HG02870 (cell line): ENCODE results near the gene CCR9.

ENCODE experiments used
- ATAC-seq: cut with Tn5 transposase; IDR thresholded peaks from one replicate; pipeline ENCODE4 v1.9.1; 2021; ENCODE audit warnings: mild to moderate bottlenecking, moderate library complexity; ENCODE audit not compliant: unreplicated experiment

Gene CCR9

DNA sequence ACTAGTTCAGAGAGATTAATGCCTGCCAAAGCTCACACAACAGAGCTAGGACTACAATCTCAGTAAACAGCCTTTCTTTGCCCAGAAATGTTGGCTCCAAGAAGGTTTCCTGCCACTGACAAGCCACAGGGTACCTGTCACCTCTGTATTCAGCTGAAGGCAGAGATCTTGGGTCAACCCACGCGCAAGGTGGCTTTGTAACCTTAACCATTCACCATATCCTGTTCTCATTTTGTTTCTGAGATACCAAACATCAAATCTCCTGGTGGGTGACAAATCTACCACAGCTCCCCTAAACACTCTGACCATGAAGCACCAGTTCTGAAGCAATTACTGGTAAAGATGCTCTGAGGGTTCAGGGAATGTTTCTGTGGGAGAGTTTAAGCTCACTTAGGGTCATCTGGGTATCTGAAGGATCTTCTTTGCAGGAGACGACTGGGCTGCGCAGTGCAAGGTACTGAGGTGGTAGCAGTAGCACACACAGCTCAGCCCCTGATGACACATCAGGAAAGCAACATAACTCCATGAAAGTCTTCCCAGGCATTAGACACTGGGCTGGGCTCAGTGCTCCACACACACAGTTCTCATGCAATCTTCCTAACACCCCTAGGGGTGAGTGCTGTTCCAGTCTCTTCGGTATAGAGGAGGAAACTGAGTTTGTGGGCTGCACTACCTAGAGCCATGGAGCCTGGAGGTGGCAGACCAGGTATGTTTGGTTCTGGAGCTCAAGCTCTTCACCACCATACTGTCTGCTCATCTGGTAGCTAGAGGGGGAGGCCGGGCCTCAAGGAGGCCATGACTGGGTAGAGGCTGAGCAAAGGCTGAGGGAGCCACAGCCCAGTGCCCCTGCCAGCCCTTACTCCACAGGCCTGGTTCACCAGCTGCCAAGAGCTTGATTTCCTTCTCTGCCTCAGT lies 64.6 kb downstream of the CCR9 start:
- ATAC-seq: no peak

GRCh38 chr3:45951946-45952345 lies 65.6 kb downstream of the CCR9 start:
- ATAC-seq: no peak

GRCh38 chr3:45952456-45952855 lies 66.1 kb downstream of the CCR9 start:
- no peak for ATAC-seq
